ENCODE results near the gene NBPF1.

- TF ChIP-seq CTCF (IDR thresholded peaks at IDR 0.05) (no peak), ZFX (IDR thresholded peaks at IDR 0.05; ENCODE audit: borderline replicate concordance) (no peak)
Observed at GRCh38 chr1:16608838-16609560, 4.4 kb downstream of the NBPF1 start.

All from 22Rv1 (cell line).